NCI-H446 treated with DMSO at 0.1 percent for 48 hours (cell line): ENCODE data around the gene NTF4.

Source experiments
- DNase-seq: peaks from one replicate; lab custom pipeline; 2025; lab: John Stamatoyannopoulos, UW

Gene NTF4

DNA sequence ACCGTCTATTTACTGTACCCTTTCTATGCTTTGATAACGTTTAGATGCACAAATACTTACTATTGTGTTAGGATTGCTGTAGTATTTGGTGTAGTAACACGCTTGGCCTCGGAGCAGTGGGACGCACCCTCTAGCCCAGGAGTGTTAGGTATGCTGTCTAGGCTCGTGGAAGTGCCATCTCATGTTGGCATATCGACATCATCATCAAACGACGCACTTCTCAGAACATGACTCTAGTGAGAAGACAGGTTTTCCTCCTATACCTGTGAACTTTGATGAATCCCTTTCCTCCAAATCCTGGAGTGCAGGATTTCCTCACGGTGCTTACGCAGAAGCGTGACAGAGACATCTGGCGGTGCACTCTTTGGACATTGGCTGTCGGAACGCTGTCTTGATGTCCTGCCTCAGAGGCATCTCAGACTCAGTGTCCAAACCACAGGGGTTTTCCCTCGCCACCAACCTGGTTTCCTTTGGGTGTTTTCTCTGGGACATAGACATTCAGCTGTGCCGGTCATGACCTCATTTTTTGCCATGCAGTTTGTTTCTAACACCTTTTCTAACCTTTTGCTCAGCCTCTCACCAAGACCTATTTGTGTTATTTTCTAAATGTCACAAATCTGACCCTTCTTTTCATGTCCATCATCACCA is 26.9 kb upstream of the NTF4 start:
- DNase-seq, result no peak

DNA sequence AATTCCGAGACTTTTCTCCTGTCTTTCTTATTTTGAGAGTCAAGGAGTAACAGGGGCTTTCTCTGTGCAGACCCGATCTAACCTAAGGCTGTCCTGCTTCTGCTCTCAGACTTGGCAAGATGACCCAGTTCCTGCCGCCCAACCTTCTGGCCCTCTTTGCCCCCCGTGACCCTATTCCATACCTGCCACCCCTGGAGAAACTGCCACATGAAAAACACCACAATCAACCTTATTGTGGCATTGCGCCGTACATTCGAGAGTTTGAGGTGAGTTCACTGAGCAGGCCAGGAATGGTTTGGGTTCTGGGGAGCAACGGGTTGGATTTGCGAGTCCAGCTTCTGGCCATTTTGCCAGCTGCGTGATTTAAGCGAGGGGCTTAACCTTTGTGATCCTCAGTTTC is 21.7 kb upstream of the NTF4 start:
- no peak for DNase-seq

DNA sequence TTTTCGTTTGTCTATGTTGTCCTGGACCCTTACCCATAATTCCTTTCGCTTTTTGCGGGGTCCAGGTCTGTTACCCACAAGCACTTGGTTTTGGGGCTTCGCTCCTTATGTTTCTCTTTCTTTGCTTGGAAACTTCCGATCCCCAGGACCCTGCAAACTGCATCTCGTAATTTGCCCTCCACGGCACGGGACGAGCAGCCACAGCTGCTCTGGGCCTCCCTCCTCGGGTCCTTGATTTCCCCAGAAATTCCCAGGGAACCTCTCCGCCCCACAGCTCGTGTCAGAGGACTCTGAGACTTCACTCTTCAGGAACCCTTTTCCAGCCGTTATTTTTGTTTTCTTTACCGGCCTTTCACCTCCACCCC is 21.2 kb upstream of the NTF4 start:
- DNase-seq, result no peak

DNA sequence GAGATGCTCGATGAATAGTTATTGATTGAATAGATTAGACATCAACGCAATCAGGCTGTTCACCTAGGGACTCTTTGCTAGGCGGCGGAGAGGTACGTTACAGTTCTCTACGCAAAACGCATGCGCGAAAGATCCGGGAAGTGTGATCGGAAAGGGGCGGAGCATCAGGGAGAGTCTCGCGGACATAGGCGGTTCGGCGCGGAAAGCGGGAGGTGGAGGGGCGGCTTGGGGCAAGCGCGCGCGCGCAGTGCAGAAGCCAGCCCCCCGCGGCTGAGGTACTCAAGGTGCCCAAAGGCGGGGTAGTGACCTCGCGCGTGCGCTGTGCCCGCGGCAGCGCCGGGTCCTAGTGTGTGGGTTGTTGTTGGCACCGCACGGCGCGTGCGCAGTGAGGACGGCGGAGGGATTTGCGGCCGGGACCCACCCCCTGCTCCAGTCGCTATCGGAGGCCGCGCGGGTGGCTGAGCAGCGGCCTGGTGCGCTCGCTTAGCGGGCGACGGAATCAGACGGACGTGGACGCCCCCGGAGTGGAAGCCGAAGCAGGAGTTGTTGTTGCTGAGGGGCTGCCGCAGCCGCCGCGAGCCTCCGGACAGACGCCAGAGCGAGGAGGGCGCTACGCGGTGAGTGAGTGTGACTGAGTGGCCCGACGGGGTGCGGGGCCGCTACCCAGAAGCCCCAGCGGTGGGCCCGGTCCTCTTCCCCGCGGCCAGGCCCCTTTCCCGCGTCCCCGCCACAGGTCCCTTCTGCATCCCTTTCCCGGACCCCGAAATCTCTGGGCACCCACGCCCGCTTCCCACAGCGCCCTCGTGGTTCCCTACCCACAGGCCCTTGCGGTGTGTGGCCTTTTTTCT is 20.6 kb upstream of the NTF4 start, which contains the start of gene SNRNP70:
TSS of gene SNRNP70 (plus strand) at position 432 of the 848 bp plus-strand sequence. CDS start 964 bp downstream, outside the sequence.
- peak; percentile 99 for DNase-seq

DNA sequence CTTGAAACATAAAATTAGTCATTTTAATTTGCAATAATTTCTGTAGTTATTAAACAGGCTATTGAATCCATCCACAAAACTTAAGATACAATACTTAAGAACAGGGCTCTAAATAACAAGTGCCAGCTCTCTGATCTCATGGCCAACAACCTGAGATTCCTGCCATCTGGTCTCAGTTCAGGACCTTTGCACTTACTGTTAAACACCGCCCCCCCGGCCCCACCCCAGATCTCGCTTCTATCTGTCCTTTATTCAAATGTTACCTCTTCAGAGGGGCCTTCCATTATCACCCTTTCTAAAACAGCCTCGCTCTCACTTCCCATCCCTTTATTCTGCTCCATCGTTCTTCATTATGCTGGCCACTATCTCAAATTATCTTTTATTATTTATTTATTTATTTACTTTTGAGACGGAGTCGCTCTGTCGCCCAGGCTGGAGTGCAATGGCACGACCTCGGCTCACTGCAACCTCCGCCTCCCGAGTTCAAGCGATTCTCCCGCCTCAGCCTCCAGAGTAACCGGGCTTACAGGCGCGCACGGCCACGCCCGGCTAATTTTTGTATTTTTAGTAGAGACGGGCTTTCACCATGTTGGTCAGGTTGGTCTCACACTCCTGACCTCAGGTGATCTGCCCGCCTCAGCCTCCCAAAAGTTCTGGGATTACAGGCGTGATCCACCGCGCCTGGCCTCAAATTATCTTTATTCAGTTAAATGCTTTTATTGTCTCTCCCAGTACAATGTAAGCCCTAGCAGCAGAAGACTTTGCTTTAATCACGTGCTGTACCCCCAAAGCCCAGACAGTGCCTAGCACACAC is 19.8 kb upstream of the NTF4 start:
- no peak for DNase-seq

DNA sequence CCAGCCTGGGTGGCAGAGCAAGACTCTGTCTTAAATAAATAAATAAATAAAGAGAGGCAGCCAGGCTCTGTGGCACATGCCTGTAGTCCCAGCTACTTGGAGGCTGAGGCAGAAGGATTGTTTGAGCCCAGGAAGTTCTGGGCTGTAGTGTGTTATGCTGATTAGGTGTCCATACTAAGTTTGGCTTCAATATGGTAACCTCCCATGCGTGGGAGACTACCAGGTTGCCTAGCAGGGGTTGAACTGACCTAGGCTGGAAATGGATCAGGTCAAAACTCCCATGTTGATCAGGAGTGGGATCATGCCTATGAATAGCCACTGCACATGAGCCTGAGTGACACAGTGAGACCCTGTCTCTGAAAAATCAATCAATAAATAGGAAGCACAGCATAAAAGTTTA is 16.7 kb upstream of the NTF4 start:
- DNase-seq, result no peak

DNA sequence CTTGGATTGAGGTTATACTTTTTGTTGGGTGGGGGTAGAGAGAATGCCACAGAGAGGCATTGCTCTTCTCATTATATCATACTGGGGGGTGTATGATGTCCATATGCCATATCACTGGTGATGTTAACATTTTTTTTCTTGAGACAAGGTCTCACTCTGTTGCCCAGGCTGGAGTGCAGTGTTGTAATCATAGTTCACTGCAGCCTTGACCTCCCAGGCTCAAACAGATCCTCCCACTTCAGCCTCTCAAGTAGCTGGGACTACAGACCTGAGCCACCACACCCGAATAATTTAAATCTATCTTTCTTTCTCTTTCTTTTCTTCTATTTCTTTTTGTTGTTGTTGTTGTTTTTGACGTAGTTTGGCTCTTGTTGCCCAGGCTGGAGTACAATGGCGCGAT is 15.8 kb upstream of the NTF4 start:
- DNase-seq, result no peak

DNA sequence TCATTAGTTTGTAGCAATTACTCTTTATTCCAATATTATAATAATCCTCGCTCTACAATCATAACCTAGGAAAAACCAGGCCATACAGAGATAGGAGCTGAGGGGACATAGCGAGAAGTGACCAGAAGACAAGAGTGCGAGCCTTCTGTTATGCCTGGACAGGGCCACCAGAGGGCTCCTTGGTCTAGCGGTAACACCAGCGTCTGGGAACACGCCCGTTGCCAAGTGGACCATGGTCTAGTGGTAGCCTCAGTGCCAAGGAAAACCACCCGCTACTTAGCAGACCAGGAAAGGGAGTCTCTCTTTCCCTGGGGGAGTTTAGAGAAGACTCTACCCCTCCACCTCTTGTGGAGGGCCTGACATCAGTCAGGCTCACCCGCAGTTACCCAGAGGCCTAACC is 10.3 kb upstream of the NTF4 start:
- DNase-seq, result peak; percentile 6

DNA sequence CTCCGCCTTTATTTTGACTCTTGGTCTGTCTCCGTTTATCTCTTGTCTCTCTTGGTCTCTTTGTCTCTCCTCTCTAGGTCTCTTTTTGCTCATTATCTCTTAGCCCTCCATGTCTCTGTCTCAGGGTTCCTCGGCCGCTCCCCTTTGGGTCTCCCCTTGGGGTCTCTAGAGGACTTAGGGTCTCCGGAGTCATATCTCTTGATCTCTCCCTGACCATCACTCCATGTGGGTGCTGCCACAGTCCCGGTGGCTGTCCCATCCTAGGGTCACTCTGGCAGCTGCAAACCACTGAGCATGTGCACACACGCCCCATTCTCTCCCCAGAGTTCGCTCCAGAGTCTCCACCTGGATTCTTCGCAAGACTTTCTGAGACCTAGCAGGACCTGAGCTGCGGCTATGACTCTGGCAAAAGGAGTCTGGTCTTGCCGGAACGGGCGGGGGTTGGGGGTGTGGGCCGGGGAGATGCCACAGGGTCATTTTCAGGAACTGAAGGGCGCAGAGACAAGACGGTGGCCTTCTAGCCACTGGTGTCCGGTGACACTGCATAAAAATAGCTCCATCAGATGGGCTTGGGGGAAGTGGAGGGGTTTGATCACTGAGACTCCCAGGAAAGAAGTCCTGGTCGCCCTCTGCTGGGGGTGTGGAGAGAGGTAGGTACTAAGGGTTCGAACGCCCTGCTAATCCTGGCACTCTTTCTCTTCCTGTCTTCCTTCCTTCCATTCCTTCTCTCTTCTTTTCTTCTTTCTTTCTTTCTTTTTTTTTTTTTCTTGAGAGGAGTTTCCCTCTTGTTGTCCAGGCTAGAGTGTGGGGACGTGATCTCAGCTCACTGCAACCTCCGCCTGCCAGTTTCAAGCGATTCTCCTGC is 9.1 kb upstream of the NTF4 start:
- peak; percentile 9 for DNase-seq

DNA sequence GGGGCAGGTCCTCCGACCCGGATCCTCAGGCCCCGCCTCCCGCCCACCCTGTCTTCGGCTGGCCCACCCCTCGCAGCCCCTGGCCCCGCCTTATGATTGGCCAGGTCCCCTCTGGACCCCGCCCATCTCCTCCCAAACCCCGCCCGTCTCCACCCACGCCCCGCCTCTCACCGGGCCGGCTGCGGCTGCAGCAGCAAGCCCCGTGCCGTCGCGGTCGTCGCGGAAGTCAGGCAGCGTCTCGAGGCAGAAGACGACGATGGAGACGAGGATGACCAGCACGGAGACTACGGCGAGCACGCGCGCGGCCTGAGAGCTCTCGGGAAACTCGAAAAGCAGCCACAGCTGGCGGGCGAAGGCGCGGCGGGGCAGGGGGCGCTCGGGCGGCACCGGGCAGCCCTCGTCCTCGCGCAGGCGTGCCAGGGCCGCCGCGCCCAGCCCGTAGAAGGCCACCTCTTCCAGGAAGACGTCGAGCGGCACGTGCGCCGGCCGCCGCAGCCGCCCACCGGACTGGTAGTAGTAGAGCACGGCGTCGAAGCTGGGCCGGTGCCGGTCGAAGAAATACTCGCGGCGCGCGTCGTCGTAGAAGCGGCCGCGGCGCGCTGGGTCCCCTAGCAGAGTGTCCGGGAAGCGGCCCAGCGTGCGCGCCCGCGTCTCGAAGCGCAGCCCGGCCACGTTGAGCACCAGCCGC is 7.4 kb upstream of the NTF4 start:
- DNase-seq, result no peak

DNA sequence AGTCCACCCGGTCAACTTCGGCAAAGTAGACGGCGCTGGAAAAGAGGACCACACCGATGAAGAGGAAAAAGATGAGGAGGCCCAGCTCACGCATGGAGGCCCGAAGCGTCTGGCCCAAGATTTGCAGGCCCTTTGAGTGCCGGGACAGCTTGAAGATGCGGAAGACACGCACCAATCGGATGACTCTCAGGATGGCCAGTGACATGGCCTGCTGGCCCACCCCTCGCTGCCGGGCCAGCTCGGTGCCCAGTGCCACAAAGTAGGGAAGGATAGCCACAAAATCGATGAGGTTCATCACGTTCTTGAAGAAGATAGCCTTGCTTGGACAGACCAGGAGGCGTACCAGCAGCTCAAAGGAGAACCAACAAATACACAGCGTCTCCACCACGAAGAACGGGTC is 5.8 kb upstream of the NTF4 start:
- no peak for DNase-seq

DNA sequence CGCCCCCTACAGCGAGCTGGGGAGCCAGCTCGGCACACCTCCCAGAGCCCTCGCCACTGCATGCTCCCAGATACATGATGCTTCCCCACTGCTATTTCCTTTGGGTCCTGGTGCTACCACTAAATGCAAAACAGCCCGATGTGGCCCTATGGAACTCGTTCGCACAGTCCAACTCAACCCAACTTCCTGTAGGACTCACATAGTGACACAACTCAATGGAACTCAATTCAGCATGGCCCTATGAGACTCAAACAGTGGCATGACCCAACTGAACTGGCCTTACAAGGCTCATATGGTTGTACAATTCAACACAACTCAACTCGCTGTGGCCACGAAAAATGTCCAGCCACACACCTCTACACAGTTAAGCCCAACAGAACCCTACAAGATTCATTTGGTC is 4.4 kb upstream of the NTF4 start:
- no peak for DNase-seq

DNA sequence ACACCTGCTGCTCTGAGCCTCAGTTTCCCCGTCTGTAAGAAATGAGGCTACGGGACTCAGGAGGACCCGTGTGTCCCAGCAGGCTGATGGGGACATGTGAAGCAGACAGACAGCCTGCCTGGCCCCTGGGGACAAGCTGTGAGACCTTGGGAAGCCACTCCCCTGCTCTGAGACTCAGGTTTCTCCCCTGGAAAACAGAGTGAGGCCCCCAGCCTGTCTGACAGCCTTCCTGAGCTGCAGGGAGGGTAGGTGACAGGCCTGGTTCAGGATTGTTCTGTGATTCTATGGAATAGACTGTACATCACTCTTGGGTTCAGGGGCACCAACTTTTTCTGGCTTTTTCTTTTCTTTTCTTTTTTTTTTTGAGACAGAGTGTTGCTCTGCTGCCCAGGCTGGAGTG is 2.9 kb upstream of the NTF4 start:
- DNase-seq, result no peak

DNA sequence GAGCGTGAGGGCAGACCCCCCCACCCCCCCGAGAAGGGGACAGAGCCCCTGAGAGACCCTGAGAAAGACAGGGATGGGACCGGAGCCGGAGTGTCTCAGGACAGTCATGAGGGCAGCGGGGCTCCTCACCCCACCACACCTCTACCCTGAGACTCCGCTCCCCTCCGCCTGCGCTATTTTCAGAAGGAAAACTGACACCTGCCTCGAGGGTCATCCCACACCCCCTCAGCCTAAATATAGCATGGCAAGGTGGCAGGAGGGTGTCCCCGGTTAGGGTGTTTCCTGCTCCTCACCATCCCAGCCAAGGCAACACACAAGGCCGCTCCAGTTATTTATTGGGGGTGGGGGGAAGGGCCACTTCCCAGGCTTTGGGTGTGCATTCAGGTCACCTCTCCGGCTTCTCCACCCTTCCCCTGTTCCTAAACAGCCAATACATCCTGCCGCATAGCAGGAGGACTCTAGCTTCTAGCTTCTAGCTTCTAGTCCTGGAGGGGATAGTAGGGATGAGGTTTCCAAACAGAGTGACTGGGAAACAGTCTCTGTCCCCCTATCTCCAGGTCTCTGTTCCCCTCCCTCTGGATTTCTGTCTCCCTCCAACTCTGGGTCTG is 1.4 kb upstream of the NTF4 start:
- no peak for DNase-seq

DNA sequence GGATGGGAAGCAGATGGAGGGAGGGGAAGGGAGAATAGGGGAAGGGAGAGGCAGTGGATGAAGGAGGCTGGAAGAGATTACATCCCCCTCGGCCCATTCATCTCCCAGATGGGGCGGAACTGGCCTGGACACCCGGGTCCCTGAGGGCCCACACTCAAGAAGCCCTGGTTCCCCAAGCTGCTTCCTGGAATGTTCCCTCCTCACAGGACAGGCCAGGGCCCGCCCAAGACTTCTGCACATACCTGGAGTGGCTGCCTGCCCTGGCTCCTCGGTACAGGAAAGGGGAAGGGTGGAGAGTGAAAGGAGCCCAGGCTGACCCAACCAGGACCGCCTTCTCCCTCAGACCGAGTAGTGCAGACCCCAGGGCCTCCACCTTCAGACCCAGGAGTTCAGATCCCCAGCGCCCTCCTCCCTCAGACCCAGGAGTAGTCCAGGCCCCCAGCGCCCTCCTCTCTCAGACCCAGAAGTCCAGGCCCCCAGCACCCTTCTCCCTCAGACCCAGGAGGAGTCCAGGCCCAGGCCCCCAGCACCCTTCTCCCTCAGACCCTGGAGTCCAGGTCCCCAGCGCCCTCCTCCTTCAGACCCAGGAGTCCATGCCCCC is 489 bp downstream of the NTF4 start:
- DNase-seq, result no peak

DNA sequence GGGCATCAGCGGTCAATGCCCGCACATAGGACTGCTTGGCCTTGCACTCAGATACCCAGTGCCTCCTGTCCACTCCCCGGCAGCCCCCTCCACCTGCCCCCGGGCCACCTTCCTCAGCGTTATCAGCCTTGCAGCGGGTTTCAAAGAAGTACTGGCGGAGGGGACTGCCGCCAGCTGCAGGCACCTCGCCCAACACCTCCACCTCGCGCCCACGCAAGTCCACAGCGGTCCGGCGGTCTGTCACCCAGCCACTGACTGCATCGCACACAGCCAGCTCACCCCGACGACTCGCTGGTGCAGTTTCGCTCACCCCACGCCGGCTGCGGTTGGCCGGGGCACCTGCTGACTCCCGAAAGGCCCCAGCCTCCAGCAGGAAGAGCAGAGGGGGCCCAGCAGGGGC is 3.2 kb downstream of the NTF4 start:
- DNase-seq, result no peak

DNA sequence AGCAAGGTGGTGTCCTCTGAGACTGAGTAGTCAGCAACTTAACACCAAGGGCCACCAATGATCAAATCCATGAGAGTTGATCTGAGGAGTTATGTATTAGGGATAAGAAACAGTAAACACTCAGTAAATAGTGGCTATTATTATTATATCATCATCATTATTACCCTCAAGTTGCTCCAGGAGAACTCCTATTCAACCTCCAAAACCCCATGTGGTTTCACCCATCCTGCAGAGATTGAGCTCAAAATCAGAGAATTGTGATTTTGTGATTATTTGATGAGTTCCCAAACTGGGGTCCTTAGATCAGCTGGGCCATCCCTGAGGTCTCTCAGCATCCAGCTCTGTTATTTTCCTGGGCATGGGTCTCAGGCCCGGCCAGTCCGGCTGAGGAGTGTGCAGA is 3.6 kb downstream of the NTF4 start:
- DNase-seq, result no peak

DNA sequence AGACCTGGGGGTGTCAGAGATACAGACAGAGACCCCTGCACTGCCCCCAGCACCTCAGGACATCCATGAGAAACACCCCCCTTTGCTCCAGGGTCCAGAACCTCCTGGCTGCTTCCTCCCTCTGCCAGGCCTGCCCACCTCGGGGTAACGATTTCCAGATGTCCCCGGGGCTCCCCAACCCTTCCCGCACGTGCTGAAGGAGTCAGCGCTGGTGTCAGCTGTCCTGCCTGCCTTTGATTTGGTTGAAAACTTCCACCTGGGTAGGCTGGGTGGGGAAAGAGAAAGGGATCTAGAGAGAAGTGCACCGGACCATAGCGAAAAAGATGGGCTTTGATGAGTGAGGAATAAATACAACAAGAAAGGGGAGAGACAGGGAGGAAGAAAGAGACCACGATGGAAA is 5.6 kb downstream of the NTF4 start:
- DNase-seq, result no peak

DNA sequence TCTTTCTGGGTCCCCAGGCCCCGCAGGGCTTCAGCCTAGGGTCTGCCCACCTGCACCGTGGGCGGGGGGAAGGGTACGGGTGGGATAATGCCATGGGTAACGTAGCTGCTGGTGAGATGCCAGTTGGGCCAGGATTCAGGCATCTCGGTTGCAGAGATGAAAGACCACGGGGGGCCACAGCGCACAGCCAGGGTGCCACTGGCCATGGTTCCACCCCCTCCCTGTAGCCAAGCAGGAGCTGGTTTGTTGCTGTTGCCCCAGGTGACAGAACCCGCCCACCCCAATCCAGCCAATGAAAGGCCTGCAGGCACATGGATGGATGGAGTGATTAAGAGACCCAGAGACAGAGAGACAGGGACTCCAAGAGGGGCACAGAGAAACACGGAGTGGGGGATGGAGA is 6.1 kb downstream of the NTF4 start:
- DNase-seq, result no peak

DNA sequence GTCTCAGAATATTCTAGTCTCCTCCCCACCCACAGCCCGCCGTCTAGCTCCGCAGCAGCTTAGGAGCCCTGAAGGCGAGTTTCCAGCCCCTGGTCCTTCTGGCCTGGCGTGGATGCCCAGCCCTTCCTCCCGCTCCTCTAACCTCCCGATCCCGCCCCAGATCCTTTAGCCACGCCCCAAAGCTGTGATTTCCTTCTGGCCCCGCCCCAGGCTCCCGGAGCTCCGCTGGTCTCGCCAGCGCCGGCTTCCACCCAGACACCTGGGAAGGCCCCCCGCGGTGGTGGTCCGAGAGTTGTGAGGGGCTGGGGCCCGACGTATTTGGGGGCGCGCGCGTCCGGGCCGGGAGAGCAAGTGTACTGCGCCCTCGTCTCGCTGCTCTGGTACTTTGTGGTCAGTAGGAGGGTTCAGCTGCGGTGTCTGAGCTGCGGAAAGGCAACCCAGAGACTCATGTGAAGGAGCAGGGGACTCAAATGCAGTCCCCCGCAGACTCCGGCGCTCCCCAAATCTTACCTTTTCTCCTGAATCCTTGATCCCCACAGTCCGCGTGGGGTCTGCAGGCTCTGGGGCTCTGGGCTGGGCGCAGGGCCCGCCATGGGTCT is 6.9 kb downstream of the NTF4 start, which contains the start of gene CGB7:
TSS of gene CGB7 (minus strand) at position 114 of the 599 bp plus-strand sequence. CDS start 2,374 bp downstream, outside the sequence.
- DNase-seq, result no peak
